ENCODE data around the gene IL12RB2.
"Not testable (repeated sequence)": the region's sequence is repeated elsewhere in the genome, so short reads cannot be mapped to it uniquely, and the experiment has no call there.

Gene IL12RB2

DNA sequence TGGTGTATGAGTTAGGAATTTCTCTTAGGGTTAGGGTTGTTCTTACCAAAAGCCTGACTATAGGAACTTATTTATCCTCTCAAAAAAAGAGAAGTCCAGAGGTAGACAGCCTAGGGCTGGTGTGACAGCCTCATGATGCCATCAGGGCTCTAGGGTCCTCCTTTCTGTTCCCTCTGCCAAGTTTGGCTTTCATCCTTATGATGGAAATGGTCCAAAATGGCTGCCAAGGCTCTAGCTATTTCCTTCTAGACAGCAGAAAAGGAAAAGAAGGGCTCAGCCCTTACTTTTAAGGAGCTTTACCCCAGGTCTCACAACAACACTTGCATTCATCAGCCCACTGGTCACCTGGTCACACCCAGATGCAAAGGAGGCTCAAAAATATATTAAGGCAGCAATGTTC, 44.5 kb downstream of the IL12RB2 start:
- no peak for DNase-seq

DNA sequence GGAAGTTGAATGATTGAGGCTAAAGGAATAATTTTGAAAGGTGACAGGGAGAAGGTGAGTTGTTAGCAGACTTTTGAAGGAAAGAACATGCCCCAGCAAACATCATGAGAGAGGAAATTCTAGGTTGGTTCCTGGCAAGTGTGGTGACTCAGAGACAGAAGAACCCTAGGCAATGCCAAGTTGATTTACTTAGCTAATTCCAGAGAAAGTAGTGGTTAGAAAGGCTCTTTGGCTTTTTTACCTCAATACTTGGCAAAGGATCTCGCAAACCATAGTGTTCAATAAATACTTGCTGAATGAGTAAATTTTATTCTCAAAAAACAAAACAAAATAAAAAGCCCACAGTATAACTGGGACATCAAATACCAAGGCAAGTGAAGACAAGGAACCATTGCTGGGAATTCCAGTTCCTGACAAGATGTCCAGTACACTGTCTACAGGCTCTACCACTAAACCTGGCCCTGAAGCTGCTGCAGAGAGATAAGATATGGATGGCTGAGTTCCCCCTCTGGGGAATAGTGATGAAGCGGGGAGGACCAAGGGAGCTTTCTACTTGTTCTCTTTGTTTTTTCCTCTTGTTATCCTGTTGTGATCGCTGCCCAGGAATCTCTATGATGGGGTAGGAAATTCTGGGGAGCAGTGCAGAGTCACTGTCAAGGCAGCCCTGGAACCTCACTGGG, 48.2 kb downstream of the IL12RB2 start:
- DNase-seq: no peak

DNA sequence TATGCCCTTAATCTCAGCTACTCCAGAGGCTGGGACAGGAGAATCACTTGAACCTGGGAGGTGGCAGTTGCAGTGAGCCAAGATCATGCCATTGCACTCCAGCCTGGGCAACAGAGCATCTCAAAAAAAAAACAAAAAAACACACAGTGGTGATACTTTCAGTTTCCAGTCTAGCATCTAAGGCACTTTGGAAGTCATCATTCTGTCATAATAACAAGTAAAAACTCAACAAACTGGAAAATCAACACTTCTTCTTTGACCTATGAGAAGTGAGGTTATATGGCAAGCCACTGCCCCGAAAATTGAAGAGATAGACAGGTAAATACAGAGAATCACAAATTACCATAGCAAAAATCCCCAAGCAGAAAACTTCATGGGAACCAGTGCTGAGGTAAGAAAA, 51.9 kb downstream of the IL12RB2 start:
- no peak for DNase-seq

DNA sequence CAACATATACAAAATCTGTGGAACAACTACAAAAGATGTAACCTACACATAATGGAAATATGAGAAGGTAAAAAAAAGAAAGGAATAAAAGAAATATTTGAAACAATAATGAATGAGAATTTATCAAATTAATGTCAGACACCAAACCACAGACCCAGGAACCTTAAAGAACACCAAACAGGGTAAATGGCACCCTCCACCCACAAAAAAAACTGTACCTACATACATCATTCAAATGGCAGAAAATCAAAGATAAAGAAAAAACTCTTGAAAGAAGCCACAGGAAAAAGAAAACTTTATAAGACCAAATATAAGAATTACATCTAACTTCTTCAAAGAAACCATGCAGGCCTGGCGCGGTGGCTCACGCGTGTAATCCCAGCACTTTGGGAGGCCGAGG, 54.0 kb downstream of the IL12RB2 start:
- DNase-seq: no peak

DNA sequence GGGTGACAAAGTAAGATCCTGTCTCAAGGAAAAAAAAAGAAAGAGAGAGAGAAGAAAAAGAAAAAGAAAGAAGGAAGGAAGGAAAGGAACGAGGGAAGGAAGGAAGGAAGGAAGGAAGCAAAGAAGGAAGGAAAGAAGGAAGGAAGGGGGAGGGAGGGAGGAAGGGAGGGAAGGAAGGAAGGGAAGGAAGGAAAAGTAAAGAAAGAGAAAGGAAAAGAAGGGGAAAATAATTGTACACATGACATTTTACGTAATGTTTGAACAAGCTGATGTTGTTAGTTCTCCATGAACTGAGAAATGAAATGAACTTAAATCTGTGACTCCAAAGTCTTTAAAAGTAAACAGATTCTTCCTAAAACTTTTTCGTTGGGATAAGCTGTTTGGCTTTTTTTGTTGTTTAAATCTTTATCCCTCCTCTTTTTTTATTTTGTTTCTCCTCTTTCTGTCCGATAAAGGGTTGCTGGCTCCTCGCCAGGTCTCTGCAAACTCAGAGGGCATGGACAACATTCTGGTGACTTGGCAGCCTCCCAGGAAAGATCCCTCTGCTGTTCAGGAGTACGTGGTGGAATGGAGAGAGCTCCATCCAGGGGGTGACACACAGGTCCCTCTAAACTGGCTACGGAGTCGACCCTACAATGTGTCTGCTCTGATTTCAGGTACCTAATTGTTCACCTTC, 59.8 kb downstream of the IL12RB2 start:
- DNase-seq: peak; percentile 1 to 53

DNA sequence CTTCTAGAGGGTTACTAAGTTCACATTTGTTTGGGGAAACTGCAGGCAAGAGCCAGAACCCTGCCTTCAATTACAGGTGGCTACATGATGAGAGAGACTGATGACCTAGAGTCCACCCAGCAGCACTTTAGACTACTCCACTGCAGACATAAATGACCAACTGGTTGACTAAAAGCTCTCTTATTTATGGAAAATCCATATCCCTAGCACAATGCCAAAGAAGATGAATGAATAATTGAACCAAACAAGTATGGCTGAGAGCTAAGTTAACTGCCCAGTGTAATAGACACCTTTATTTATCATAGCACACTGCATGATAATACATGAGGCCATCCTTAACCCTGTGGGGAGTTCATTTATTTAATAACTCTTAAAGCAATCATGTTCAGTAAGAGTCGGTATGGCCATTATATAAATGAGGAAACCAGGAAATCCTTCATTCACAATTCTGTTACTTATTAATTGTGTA, 60.4 kb downstream of the IL12RB2 start:
- no peak for DNase-seq

DNA sequence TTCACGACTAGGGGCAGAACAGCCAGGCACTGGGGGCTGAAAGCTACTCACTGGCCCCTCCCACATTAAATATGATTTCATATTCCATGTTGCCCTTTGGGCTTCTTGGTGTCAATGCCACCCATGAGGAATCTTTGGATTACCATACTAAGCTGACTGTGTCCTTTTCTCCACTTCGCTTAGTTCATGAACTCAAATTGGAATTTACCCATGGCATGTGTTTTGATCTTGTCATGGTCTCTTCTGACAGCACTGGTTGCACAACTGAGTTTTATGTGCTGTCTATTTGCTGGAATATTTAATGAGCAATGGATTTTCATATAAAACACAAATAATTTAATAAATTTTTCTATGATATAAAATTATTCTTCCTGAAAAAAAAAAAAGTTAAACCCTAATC, 63.4 kb downstream of the IL12RB2 start:
- DNase-seq: no peak

DNA sequence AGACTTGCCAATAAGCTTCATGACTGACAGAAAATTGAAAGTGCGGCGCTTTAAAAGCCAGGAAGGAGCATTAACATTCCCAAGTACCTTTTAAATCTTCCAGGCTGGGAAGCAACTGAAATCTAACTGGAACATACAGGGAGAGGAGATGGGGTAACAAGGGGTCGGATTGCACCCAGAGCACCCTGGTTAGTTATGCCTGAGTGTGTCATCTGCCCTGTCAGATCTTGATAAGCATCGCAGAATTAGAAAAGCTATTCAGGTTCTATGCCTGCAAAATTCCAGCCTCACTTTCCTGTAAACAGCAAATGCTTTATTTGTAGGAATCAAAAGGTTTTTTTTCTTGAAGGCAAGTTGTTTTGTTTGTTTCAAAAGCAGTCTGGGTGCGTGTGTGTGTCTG, 64.0 kb downstream of the IL12RB2 start:
- DNase-seq: no peak

DNA sequence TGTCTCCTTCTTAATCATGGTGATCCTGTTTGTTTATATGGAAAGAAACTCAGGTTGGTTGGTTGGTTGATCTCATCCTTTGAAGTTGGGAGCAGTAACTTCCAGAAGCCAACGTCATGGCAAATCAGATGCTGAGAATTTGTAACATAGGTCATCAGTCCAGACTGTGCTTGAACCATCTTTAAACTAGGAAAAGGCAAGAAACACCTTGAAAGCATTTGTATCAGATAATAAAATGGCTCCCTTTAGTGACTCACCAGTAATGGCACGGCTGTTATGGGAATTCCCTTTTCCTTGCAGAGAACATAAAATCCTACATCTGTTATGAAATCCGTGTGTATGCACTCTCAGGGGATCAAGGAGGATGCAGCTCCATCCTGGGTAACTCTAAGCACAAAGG, 64.5 kb downstream of the IL12RB2 start:
- DNase-seq: no peak

DNA sequence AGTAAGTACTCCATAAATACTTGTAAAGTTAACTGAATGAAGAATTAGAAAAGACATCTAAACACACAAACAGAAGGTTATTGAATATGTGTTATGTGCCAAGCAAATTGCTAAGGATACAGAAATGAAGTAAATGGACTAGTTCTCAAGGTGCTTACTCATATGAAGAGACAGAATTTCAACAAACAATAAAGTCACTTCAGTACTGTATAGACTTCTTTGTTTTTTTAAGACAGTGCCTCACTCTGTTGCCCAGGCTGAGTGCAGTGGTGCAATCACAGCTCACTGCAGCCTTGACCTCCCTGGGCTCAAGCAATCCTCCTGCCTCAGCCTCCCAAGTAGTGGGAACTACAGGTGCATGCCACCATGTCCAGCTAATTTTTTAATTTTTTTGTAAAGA, 65.2 kb downstream of the IL12RB2 start:
- DNase-seq: no peak

DNA sequence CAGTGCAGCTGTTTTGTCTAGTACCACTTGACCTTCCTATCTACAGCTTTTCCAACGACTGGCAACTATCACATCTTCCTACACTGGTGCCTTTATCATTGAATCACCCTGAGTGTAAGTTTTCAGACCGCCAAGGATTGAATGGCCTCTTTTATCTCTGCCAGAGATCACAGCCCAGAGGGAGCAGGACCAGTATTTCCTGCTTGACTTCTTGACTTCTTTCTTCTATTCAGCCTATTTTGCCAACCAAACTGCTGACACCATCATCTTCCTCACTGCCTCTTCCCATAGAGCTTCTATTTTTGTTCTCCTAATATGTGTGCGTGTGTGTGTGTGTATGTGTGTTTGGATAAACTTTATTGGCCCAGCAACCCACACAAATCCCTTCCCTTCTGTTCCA, 68.7 kb downstream of the IL12RB2 start:
- no peak for DNase-seq

DNA sequence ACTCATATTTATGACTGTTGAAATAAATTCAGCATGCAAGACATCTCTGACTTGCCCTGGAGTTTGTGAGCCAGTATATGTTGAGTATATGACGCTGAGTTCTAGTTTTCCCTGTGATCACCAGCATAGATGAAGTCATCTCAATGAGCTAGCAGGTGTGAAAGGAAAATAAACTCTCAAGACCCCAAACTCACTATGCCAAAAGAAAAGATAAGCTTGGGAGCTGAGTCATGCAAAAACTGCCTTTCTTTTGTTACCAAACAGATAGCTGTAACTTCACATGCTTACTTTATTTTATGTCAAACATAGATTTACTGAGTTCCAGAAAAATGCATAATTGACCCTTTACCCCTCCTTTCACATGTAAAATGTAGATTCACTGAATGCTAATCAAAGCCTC, 69.6 kb downstream of the IL12RB2 start:
- DNase-seq: no peak

DNA sequence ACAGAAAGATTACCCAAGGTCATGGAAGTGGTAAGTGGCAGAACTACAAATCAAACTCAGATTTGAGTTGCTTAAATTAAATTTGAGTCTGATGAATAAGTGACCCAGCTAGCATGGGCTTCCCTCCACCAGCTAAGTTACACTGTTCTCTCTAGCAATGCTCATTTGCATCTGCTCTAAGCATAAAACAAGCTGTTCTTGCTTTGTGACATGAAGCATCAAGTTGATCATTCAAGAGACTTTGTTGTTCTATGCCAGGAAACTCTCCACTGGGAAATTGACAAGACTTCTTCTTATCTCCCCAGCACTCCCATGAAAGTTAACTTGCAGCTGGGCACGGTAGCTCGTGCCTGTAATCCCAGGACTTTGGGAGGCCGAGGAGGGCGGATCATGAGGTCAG, 73.5 kb downstream of the IL12RB2 start:
- no peak for DNase-seq

DNA sequence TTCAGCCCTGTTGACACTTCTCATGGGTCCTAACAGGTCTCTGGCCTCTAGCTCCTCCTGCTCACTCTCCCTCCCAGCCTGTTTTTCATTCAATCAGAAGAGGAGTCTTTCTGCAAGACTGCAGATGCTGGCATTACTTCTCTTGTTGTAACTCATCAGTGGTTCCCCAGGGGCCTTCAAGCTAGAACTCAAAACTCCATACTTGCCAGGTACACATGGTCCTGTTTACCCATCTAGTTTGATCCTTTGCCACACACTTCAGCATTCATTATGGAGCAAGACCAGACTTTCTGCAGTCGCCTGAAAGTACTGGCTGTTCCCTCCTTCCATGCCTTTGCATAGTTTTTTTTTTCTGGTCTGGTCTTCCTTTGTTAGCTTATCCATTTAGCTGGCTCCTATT, 74.6 kb downstream of the IL12RB2 start:
- no peak for DNase-seq

DNA sequence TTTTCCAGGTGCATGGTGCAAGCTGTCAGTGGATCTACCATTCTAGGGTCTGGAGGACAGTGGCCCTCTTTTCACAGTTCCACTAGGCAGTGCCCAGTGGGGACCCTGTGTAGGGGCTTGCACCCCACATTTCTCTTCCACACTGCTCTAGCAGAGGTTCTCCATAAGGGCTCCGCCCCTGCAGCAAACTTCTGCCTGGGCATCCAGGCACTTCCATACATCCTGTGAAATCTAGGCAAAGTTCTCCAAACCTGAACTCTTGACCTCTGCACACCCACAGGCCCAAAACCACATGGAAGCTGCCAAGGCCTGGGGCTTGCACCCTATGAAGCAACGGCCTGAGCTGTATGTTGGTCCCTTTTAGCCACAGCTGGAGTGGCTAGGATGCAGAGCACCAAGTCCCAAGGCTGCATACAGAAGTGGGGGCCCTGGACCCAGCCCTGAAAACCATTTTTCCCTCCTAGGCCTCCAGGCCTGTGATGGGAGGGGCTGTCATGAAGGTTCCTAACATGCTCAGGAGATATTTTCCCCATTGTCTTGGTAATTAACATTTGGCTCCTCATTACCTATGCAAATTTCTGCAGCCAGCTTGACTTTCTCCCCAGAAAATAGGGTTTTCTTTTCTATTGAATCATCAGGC, 76.4 kb downstream of the IL12RB2 start:
- DNase-seq: no peak

DNA sequence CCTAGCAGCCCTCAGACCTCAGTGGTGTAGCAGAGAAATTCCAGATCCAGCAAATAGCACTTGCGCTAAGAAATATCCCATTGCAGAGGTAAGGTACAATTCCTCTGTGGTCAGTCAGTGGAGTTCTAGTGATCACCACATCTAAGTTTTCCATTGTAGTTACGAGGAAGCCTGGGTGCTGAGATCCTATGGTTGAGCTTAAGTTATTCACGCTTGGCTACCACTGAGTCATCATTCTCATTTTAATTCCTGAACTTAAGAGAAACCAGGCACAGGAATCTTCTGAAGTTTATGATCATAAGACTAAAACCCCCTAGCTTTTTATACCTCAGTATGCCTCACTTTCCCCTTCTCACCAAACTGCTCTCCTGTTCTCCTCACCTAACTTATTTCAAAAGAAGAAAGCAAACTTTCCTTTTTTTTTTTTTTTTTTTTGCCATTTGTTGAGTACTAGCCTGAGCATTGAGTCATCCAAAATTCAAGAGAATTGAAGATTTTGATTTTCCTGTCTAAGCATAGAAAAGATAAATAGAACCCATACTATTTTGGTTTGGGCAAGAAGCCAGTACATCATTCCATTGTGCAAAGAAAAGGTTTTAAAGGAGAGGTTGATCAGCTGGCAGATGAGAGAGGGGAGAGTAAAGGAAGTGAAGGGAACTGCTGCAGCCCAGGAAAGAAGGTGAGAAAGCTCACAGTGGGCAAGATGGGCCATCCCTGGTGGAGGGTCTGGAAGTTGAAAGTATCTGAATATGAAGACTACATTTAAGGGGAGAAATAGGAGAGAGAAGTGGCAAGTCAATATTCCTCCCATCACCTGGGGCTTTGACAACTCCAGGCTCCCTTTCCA, 82.6 kb downstream of the IL12RB2 start:
- DNase-seq: no peak

DNA sequence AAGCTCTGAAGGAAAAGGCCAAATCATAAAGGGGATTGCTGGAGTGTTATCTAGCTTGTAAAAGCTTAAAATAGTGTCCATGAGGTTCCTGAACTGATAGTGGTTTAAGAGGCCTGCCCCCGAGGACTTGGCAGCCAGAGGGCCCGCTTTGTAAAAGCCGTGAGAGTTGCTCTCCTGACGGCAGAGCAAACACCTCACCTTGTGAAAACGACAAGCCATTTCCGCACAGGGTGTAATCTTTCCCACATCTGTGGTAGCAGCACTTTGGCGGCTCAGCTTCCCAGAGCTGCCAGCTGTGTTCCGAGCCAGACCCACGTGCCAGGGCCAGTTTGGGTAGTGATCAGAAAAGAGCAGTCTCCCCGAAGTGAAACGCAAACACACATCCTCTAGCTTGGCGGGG, 85.6 kb downstream of the IL12RB2 start:
- DNase-seq: peak in 1 of 2 experiments; percentile 48

DNA sequence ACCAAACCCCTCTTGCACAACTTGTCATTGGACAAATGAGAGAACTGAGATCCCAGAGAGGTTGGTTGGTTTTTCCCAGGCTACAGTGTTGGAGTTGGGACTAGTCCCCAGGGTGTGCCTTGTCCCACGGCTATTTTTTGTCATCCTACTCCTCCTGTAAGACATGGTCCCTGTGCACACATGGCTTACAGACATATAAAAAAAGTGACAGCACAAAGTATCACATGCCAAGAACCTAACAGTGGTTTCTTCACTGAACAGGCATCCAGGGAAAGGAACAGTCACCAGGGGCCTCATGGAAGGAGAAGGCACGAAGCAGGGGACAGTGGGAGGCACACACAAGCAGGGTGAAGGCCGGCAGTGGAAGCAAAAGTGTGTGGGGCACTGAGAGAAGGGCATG, 86.1 kb downstream of the IL12RB2 start:
- no peak for DNase-seq

DNA sequence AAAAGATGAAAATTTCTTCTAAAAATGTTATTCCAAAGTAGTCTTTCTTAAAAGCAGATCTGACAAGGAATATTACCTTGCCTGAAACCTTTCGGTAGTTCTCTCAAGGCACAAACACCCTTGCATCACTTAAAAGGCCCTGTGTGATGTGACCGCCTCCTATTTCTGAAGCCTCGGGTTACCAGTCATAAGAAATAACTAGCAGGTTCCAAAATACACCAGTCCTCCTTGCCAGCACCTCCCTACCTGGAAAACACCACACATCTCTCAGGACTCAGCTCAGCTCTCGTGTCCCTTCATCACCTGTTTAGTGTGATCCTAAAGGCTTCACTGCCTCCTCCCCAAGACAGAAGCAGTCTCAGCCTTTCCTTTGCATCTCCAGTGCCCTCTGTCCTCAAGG, 86.9 kb downstream of the IL12RB2 start:
- DNase-seq: no peak

DNA sequence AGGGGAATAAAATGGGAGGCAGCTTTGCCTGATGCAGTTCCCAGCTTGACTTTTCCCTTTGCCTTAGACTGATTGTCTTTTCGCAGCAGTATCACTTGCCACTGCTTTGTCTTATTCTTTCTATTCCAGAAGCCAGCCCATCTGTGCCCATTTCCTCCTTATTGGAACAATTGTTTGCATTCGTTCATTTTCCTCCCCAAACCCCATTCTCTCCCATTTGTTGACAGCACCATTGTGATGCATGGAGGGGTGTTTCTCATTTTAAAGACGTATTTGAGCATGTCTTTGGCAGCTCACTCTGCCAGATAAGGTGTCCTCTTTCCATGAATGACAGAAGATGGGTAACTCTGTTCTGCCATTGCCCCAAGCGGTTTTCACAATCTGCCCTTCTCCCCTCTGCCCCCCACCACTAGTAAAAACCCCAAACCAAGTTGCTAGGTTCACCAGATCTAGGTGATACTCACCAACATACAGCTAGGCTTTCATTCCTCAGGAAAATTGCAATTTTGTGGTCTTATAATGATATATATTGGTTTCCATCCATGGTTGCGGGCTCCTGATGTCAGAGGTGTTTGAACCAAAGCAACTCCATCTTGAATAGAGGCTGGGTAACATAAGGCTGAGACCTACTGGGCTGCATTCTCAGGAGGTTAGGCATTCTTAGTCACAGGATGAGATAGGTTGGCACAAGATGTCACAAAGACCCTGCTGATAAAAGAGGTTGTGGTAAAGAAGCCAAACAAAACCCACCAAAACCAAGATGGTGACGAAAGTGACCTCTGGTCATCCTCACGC, 91.7 kb downstream of the IL12RB2 start:
- no peak for DNase-seq

DNA sequence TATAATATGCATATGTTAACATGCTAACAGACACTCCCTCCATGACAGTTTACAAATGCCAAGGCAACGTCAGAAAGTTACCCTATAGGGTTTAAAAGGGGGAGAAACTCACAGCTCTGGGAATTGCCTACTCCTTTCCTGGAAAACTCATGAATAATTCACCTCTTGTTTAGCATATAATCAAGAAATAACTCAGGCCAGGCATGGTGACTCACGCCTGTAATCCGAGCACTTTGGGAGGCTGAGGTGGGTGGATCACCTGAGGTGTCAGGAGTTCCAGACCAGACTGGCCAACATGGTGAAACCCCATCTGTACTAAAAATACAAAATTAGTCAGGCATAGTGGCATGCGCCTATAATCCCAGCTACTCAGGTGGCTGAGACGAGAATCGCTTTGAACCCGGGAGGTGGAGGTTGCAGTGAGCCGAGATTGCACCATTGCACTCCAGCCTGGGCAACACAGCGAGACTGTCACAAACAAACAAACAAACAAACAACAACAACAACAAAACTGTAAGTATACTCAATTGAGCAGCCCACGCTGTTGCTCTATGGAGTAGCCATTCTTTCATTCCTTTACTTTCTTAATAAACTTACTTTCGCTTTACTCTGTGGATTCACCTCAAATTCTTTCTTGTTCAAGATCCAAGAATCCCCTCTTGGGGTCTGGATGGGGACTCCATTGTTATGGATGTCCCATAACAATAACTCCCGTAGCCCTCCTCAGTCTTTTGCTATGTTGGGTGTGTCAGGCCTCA, 92.5 kb downstream of the IL12RB2 start:
- not testable (repeated sequence) for DNase-seq

DNA sequence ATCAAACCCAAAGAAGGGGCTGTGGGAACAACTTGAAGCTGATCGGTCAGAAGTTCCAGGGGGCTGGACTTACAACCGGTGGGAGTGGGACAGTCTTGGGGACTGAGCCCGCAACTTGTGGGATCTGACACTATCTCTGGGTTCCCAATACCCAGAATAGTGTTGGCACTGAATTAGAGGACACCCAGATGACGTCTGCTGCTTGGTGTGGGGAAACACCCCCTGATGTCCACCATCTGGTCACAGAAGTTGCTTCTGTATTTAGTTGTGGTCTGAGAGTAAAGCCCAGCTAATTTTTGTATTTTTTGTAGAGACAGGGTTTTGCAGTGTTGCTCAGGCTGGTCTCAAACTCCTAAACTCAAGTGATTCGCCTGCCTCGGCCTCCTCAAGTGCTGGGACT, 93.8 kb downstream of the IL12RB2 start:
- DNase-seq: no peak
